Epidermal melanocyte (primary cell): ENCODE results near the gene EPHB2.
"Not testable (repeated sequence)": the region's sequence is repeated elsewhere in the genome, so short reads cannot be mapped to it uniquely, and the experiment has no call there.

Experiments
- DNase-seq: peaks from one replicate; pipeline ENCODE4 v3.0.0; 2011; ENCODE audit warnings: low spot score; ENCODE audit not compliant: insufficient read length

The EPHB2 gene

GRCh38 chr1:22710701-22711049 is at the start of gene EPHB2:
Gene EPHB2 (plus strand): TSS chr1:22710839. CDS start chr1:22710983, 144 bp downstream.
- DNase-seq = no peak

GRCh38 chr1:22661880-22662279 is 48.8 kb upstream of the EPHB2 start:
- no peak for DNase-seq

GRCh38 chr1:22662318-22662717 is 48.3 kb upstream of the EPHB2 start:
- DNase-seq = no peak

GRCh38 chr1:22662986-22663408 is 47.6 kb upstream of the EPHB2 start:
- DNase-seq = no peak

- no peak for DNase-seq
Observed at GRCh38 chr1:22665752-22666151, 44.9 kb upstream of the EPHB2 start.

- DNase-seq = no peak
Observed at GRCh38 chr1:22666412-22666811, 44.2 kb upstream of the EPHB2 start.

- not testable (repeated sequence) for DNase-seq
Observed at GRCh38 chr1:22668840-22669239, 41.8 kb upstream of the EPHB2 start.

- no peak for DNase-seq
Observed at GRCh38 chr1:22670352-22670975, 40.2 kb upstream of the EPHB2 start.

GRCh38 chr1:22671999-22672398 is 38.6 kb upstream of the EPHB2 start:
- DNase-seq = no peak

GRCh38 chr1:22673486-22674409 is 36.9 kb upstream of the EPHB2 start:
- DNase-seq = peak; percentile 50

GRCh38 chr1:22674410-22674749 is 36.3 kb upstream of the EPHB2 start:
- DNase-seq = no peak

GRCh38 chr1:22676151-22676550 is 34.5 kb upstream of the EPHB2 start:
- DNase-seq = not testable (repeated sequence)

GRCh38 chr1:22676916-22677583 is 33.6 kb upstream of the EPHB2 start:
- DNase-seq = no peak

GRCh38 chr1:22677931-22678896 is 32.4 kb upstream of the EPHB2 start:
- no peak for DNase-seq

- DNase-seq = no peak
Observed at GRCh38 chr1:22680726-22681125, 29.9 kb upstream of the EPHB2 start.

GRCh38 chr1:22681556-22682276 is 28.9 kb upstream of the EPHB2 start:
- no peak for DNase-seq

- no peak for DNase-seq
Observed at GRCh38 chr1:22683547-22683946, 27.1 kb upstream of the EPHB2 start.

GRCh38 chr1:22685591-22686059 is 25.0 kb upstream of the EPHB2 start:
- DNase-seq = no peak

GRCh38 chr1:22687191-22687590 is 23.4 kb upstream of the EPHB2 start:
- DNase-seq = no peak

GRCh38 chr1:22688466-22688865 is 22.2 kb upstream of the EPHB2 start:
- DNase-seq = no peak
